Measurements from ENCODE around the gene PLK3. TPM values are rescaled to one million over a fixed set of nuclear protein-coding genes. Genes with fewer than 3 reads are reported as not detected.

PLK3 gene
- total and polyA plus RNA-seq, 9 donors: 4.2 to 68.6 (median 17.5) TPM

DNA sequence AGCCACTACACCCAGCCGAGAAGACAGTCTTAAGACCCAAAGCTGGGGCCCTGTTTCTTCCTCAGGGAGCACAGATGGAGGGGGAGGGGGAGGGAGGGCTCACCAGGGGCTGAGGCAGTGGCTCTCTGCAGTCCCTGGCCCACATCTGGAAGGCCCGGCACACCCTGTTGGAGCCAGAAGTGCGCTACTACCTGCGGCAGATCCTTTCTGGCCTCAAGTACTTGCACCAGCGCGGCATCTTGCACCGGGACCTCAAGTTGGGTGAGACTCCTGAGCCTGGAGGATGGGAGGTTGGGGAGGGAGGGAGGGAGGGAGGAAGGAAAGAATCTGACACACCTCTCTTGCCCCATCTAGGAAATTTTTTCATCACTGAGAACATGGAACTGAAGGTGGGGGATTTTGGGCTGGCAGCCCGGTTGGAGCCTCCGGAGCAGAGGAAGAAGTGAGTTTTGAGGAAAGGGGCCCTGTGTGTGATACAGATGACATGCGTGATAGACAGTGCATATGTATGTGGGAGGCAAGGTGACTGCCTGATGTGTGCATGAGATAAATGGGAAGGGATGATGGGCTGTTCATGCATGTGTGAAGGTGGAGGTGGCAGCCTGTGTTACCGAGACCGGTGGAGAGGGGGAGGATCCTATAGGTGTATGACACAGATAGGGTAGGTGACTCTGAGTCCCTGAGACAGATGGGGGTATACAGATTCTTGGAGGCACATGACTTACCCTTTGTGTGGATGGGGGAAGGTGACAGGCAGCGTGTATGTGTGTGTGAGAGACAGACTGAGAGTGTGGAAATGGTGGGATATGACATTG, 1.5 kb downstream of the PLK3 start:
- Histone ChIP-seq H3K36me3 (no peaks in the 10 kb centered on the region), H3K27me3 (no peaks in the 10 kb centered on the region), H3K4me3 (peak overlapping the region; percentile 69), H3K9me3 (no peaks in the 10 kb centered on the region), H3K27ac (no peak overlapping the region), H3K4me1 (ENCODE audit: insufficient read depth) (peaks cover 17% of the 10 kb centered on the region)
- intact Hi-C loops (cut with DNase I): loop anchor here in 1 of 4 donors (10.0 kb wide), 1 partner anchor 503 kb away; no protein-coding TSS in a partner anchor
- WGBS, 3 donors: 63 to 78% (median 75%) methylated on average over 13 of the region's 13 CpGs
- TF ChIP-seq EP300 (IDR thresholded peaks at IDR 0.05) (no peak), POLR2A (IDR thresholded peaks at IDR 0.05) (no peak)
- peak in 4 of 5 donors; percentile 46 to 59 (median 48) for DNase-seq

DNA sequence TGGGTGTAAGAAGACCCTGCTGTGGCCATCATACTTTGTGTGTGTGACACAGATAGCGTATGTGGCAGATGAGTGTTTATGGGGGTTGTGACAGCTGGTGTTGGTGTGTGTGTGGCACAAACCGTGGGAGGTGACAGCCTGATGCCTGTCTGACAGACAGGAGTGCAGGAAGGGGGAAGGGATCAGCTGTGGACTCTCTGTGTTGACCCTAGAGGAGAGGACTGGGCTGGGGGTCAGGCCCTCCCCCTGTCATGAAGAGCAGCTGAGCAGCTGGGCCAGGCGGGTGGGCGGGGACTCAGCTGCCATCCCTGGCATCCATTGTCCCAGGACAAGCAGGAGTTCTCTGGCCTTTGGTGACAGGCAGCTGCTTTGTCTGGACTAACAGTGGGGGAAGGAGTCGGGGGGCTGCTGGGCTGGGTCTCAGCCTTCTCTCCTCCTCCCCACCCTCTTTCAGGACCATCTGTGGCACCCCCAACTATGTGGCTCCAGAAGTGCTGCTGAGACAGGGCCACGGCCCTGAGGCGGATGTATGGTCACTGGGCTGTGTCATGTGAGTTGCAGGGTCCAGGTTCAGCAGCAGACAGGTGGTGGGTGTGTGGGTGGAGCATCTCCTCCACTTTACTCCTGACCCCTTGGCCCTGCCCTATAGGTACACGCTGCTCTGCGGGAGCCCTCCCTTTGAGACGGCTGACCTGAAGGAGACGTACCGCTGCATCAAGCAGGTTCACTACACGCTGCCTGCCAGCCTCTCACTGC, 2.3 kb downstream of the PLK3 start:
- Histone ChIP-seq H3K27ac (no peak overlapping the region), H3K27me3 (no peaks in the 10 kb centered on the region), H3K4me3 (no peak overlapping the region), H3K36me3 (no peaks in the 10 kb centered on the region), H3K4me1 (ENCODE audit: insufficient read depth) (peaks cover 25% of the 10 kb centered on the region), H3K9me3 (no peaks in the 10 kb centered on the region)
- DNase-seq: peak in 3 of 5 donors; percentile 38 to 52 (median 40)
- intact Hi-C loops (cut with DNase I): loop anchor here in 1 of 4 donors (10.0 kb wide), 1 partner anchor 502 kb away; no protein-coding TSS in a partner anchor
- TF ChIP-seq, protein P1, sequence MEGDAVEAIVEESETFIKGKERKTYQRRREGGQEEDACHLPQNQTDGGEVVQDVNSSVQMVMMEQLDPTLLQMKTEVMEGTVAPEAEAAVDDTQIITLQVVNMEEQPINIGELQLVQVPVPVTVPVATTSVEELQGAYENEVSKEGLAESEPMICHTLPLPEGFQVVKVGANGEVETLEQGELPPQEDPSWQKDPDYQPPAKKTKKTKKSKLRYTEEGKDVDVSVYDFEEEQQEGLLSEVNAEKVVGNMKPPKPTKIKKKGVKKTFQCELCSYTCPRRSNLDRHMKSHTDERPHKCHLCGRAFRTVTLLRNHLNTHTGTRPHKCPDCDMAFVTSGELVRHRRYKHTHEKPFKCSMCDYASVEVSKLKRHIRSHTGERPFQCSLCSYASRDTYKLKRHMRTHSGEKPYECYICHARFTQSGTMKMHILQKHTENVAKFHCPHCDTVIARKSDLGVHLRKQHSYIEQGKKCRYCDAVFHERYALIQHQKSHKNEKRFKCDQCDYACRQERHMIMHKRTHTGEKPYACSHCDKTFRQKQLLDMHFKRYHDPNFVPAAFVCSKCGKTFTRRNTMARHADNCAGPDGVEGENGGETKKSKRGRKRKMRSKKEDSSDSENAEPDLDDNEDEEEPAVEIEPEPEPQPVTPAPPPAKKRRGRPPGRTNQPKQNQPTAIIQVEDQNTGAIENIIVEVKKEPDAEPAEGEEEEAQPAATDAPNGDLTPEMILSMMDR (IDR thresholded peaks at IDR 0.05): no peak
- TF ChIP-seq POLR2A (IDR thresholded peaks at IDR 0.05): no peak
- no peak for TF ChIP-seq EP300 (IDR thresholded peaks at IDR 0.05)
- 82 to 86% (median 84%) methylated on average over 13 of the region's 13 CpGs for WGBS, 3 donors

DNA sequence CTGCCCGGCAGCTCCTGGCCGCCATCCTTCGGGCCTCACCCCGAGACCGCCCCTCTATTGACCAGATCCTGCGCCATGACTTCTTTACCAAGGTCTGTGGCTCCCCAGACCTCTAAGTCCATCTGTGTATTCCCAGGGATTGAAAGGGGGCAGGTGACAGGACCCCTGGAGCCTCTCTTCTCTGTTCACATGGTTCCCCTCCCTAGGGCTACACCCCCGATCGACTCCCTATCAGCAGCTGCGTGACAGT, 2.8 kb downstream of the PLK3 start:
- Histone ChIP-seq H3K27me3 (no peaks in the 10 kb centered on the region), H3K9me3 (no peaks in the 10 kb centered on the region), H3K27ac (no peak overlapping the region), H3K4me3 (no peak overlapping the region), H3K36me3 (no peaks in the 10 kb centered on the region), H3K4me1 (ENCODE audit: insufficient read depth) (peaks cover 27% of the 10 kb centered on the region)
- intact Hi-C loops (cut with DNase I): loop anchor here in 1 of 4 donors (10.0 kb wide), 1 partner anchor 502 kb away; no protein-coding TSS in a partner anchor
- DNase-seq: no peak
- TF ChIP-seq, protein P1 (IDR thresholded peaks at IDR 0.05): no peak
- TF ChIP-seq EP300 (IDR thresholded peaks at IDR 0.05) (no peak), POLR2A (IDR thresholded peaks at IDR 0.05) (no peak)
- WGBS, 3 donors: 88 to 90% (median 88%) methylated on average over 9 of the region's 9 CpGs

DNA sequence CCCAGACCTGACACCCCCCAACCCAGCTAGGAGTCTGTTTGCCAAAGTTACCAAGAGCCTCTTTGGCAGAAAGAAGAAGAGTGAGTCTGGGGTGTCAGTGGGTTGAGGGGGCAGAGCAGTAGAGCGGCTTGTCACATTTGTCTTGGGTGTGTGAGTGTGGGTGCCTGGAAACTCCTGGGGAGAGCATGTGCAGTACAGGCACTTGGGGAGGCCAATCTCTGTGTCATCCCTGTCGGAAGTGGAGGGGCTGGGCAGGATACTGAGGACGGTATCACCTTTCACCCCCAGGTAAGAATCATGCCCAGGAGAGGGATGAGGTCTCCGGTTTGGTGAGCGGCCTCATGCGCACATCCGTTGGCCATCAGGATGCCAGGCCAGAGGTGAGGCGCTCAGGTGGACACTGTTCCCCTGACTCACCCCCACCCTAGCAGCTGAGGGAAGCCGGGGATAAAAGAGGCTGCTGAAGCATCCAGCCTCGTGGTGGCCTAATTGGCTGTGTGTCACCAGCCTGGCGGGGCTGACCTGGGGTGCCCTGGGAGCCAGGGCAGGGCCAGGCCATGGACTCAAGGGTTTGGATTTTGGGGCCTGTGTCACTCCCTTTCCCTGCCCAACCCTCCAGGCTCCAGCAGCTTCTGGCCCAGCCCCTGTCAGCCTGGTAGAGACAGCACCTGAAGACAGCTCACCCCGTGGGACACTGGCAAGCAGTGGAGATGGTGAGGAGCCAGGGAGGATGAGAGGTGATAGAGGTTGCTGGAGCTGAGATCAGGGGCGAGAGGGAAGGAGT, 3.3 kb downstream of the PLK3 start:
- Histone ChIP-seq H3K9me3 (no peaks in the 10 kb centered on the region), H3K27me3 (no peaks in the 10 kb centered on the region), H3K4me1 (ENCODE audit: insufficient read depth) (peaks cover 30% of the 10 kb centered on the region), H3K36me3 (no peaks in the 10 kb centered on the region), H3K27ac (no peak overlapping the region), H3K4me3 (no peak overlapping the region)
- 87 to 90% (median 88%) methylated on average over 13 of the region's 13 CpGs for WGBS, 3 donors
- TF ChIP-seq EP300 (IDR thresholded peaks at IDR 0.05) (no peak), POLR2A (IDR thresholded peaks at IDR 0.05) (no peak)
- TF ChIP-seq, protein P1 (IDR thresholded peaks at IDR 0.05): no peak
- intact Hi-C loops (cut with DNase I): loop anchor here in 1 of 4 donors (10.0 kb wide), 1 partner anchor 501 kb away; no protein-coding TSS in a partner anchor
- peak in 4 of 5 donors; percentile 33 to 39 (median 35) for DNase-seq
